SK-N-SH (cell line): ENCODE measurements around the gene ZC3H7A. TPM values are rescaled to one million over a fixed set of nuclear protein-coding genes. Genes with fewer than 3 reads are reported as not detected.

Experiments used
- CTCF ChIA-PET: fragments of 300-600, 350-600 bp; formaldehyde crosslinking; extraction: SDS; loops from one replicate; lab custom pipeline; 2021; lab: Yijun Ruan, JAX
- POLR2A ChIA-PET: fragments of 350-600 bp; sonication (Branson Sonifier 250); formaldehyde crosslinking; extraction: SDS; loops from one replicate; lab custom pipeline; 2020; ENCODE audit warnings: antibody characterized with exemption, inconsistent platforms; lab: Yijun Ruan, JAX
- DNase-seq: peaks from one replicate; pipeline ENCODE4 v3.0.0; 2012
- H2AFZ ChIP-seq: fragments of 200-600 bp; sonication (generic); 2 replicates; pipeline ENCODE4 v1.8.1; 2016; ENCODE audit warnings: antibody characterized with exemption, mild to moderate bottlenecking, low read depth
- H3F3A ChIP-seq: fragments of 200-600 bp; sonication (generic); replicated peaks from 2 replicates; pipeline ENCODE3; 2016; ENCODE audit warnings: antibody characterized with exemption, mild to moderate bottlenecking; ENCODE audit not compliant: insufficient read depth
- H3K27ac ChIP-seq, 2 experiments: fragments of 200-500 bp in 1 of 2; fragments of 200-600 bp in 1 of 2; sonication (Bioruptor generic) in 1 of 2; sonication (generic), shearing (Covaris generic) in 1 of 2; 2 replicates each; pipeline versions ENCODE4 v1.5.1 to v1.6.1; 2014 to 2016; ENCODE audit warnings: low read depth in 2 of 2, inconsistent platforms in 1 of 2, low read length in 1 of 2, mild to moderate bottlenecking in 1 of 2, mixed read lengths in 1 of 2
- H3K27me3 ChIP-seq: fragments of 200-600 bp; sonication (generic), shearing (Covaris generic); 2 replicates; pipeline ENCODE4 v1.6.1; 2016; ENCODE audit warnings: mixed run types; ENCODE audit not compliant: insufficient read depth
- H3K36me3 ChIP-seq, 2 experiments: fragments of 200-500 bp in 1 of 2; fragments of 200-600 bp in 1 of 2; sonication (Bioruptor generic) in 1 of 2; sonication (generic) in 1 of 2; replicated peaks in 1 of 2; 2 replicates each; pipeline versions ENCODE3 to v1.5.1; 2014 to 2016; ENCODE audit warnings: low read length in 1 of 2, mild to moderate bottlenecking in 1 of 2; ENCODE audit not compliant: insufficient read depth in 2 of 2, control insufficient read depth in 1 of 2
- H3K4me1 ChIP-seq, 2 experiments: fragments of 200-500 bp in 1 of 2; fragments of 200-600 bp in 1 of 2; sonication (Bioruptor generic) in 1 of 2; sonication (generic), shearing (Covaris generic) in 1 of 2; 2 replicates each; pipeline versions ENCODE4 v1.5.1 to v1.6.1; 2014 to 2016; ENCODE audit warnings: low read depth in 1 of 2, low read length in 1 of 2, mixed run types in 1 of 2; ENCODE audit not compliant: insufficient read depth in 2 of 2, control insufficient read depth in 1 of 2
- H3K4me2 ChIP-seq: fragments of 200-600 bp; sonication (generic), shearing (Covaris generic); 2 replicates; pipeline ENCODE4 v1.6.1; 2017; ENCODE audit warnings: mixed run types
- H3K4me3 ChIP-seq, 2 experiments: fragments of 200-500 bp in 1 of 2; fragments of 200-600 bp in 1 of 2; sonication (Bioruptor generic) in 1 of 2; sonication (generic), shearing (Covaris generic) in 1 of 2; 2 replicates each; pipeline versions ENCODE4 v1.5.1 to v1.8.1; 2014 to 2016; ENCODE audit warnings: low read depth in 2 of 2, inconsistent platforms in 1 of 2, low read length in 1 of 2, mild to moderate bottlenecking in 1 of 2, mixed read lengths in 1 of 2, moderate library complexity in 1 of 2
- H3K79me2 ChIP-seq: fragments of 200-600 bp; sonication (generic); 2 replicates; pipeline ENCODE4 v1.8.1; 2017; ENCODE audit warnings: mild to moderate bottlenecking; ENCODE audit not compliant: insufficient read depth
- H3K9ac ChIP-seq: fragments of 200-600 bp; sonication (generic); 2 replicates; pipeline ENCODE4 v1.6.1; 2017; ENCODE audit warnings: mixed run types
- H3K9me2 ChIP-seq: fragments of 200-600 bp; sonication (generic); 2 replicates; pipeline ENCODE4 v1.6.1; 2017; ENCODE audit warnings: mixed run types
- H3K9me3 ChIP-seq: fragments of 200-600 bp; sonication (generic); 2 replicates; pipeline ENCODE4 v1.6.1; 2017; ENCODE audit warnings: mixed run types, mild to moderate bottlenecking, moderate library complexity
- H4K20me1 ChIP-seq: fragments of 200-600 bp; sonication (generic); 2 replicates; pipeline ENCODE4 v1.6.1; 2017; ENCODE audit warnings: mild to moderate bottlenecking, mixed run types; ENCODE audit not compliant: insufficient read depth
- EP300 ChIP-seq, 2 experiments: IDR thresholded peaks; 2 replicates each; pipeline versions ENCODE4 v1.4.0 to v1.6.1; 2012; ENCODE audit warnings: borderline replicate concordance in 1 of 2, low read depth in 1 of 2, low read length in 1 of 2
- FOSL2 ChIP-seq: IDR thresholded peaks from 2 replicates; pipeline ENCODE4 v1.4.0; 2012; ENCODE audit warnings: low read depth, mild to moderate bottlenecking, moderate library complexity, borderline replicate concordance
- FOXJ3 ChIP-seq: sonication (generic); formaldehyde crosslinking; IDR thresholded peaks from 2 replicates; pipeline ENCODE4 v1.5.1; 2020; ENCODE audit warnings: mild to moderate bottlenecking, missing genetic modification reagents
- GABPA ChIP-seq: IDR thresholded peaks from 2 replicates; pipeline ENCODE4 v1.4.0; 2012; ENCODE audit warnings: low read depth, mild to moderate bottlenecking
- GATA2 ChIP-seq: sonication (generic); formaldehyde crosslinking; IDR thresholded peaks from 2 replicates; pipeline ENCODE4 v1.5.0; 2020; ENCODE audit warnings: mild to moderate bottlenecking, missing genetic modification reagents
- MEF2A ChIP-seq: IDR thresholded peaks from 2 replicates; pipeline ENCODE4 v1.4.0; 2012; ENCODE audit warnings: low read depth, borderline replicate concordance
- NRF1 ChIP-seq: IDR thresholded peaks from 2 replicates; pipeline ENCODE4 v1.6.1; 2012; ENCODE audit warnings: low read depth, mild to moderate bottlenecking, low read length
- RCOR1 ChIP-seq: fragments of 150-350 bp; IDR thresholded peaks from 2 replicates; pipeline ENCODE4 v1.6.1; 2017; ENCODE audit warnings: antibody characterized with exemption, low read length
- RXRA ChIP-seq: IDR thresholded peaks from 2 replicates; pipeline ENCODE4 v1.4.0; 2012; ENCODE audit warnings: low read depth, mild to moderate bottlenecking, borderline replicate concordance
- SIN3A ChIP-seq: IDR thresholded peaks from 2 replicates; pipeline ENCODE4 v1.6.1; 2012; ENCODE audit warnings: low read depth, mild to moderate bottlenecking, low read length, moderate library complexity, borderline replicate concordance
- TAF1 ChIP-seq: IDR thresholded peaks from 2 replicates; pipeline ENCODE4 v1.6.1; 2012; ENCODE audit warnings: low read depth, mild to moderate bottlenecking, low read length, moderate library complexity, borderline replicate concordance
- TCF12 ChIP-seq: IDR thresholded peaks from 2 replicates; pipeline ENCODE4 v1.4.0; 2012
- WGBS: methylation state at CpG from one replicate; pipeline ENCODE4 v1.1.6; 2017; ENCODE audit warnings: low lambda C conversion rate; 5-methylcytosine and 5-hydroxymethylcytosine counted together
- polyA plus RNA-seq, 3 experiments: library from polyadenylated mRNA; depleted of rRNA; stranded (reverse); fragments of >200 nt; gene quantifications; 2 replicates each; pipeline ENCODE4 v1.2.3, GENCODE V29; 2012
- TF ChIP-seq, protein P1 (sequence below): fragments of 200-600 bp; sonication (generic); IDR thresholded peaks from 2 replicates; pipeline ENCODE4 v1.6.1; 2017; ENCODE audit warnings: antibody characterized with exemption, mild to moderate bottlenecking, moderate library complexity
- TF ChIP-seq, protein P2 (sequence below): fragments of 150-350 bp; IDR thresholded peaks from 2 replicates; pipeline ENCODE4 v1.6.1; 2016; ENCODE audit warnings: mild to moderate bottlenecking, low read depth, low read length
- TF ChIP-seq, protein P3 (sequence below): fragments of 150-350 bp; IDR thresholded peaks from 2 replicates; pipeline ENCODE4 v1.6.1; 2017; ENCODE audit warnings: antibody characterized with exemption, low read length, low read depth, borderline replicate concordance
- TF ChIP-seq, protein P4 (sequence below): IDR thresholded peaks from 2 replicates; pipeline ENCODE4 v1.6.1; 2012; ENCODE audit warnings: mild to moderate bottlenecking, low read depth, low read length, moderate library complexity

Gene ZC3H7A
- polyA plus RNA-seq, 1 of the 3 experiments (the other 2 are of a cell fraction) = 31.9 TPM

DNA sequence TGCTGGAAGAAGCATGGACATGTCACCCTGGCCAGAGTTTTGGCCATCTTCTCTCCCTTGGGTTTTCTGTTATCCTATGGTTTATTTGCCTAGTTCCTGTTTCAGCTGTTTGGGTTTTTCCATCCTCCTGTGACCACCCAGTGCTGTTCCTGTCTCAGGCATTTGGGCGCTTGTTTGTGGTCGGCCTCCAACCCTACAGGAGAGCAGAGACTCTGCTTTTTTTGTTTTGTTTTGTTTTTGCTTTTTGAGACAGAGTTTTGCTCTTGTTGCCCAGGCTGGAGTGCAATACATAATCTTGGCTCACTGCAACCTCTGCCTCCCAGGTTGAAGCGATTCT lies 3.3 kb upstream of the ZC3H7A start:
- TF ChIP-seq, protein P1, sequence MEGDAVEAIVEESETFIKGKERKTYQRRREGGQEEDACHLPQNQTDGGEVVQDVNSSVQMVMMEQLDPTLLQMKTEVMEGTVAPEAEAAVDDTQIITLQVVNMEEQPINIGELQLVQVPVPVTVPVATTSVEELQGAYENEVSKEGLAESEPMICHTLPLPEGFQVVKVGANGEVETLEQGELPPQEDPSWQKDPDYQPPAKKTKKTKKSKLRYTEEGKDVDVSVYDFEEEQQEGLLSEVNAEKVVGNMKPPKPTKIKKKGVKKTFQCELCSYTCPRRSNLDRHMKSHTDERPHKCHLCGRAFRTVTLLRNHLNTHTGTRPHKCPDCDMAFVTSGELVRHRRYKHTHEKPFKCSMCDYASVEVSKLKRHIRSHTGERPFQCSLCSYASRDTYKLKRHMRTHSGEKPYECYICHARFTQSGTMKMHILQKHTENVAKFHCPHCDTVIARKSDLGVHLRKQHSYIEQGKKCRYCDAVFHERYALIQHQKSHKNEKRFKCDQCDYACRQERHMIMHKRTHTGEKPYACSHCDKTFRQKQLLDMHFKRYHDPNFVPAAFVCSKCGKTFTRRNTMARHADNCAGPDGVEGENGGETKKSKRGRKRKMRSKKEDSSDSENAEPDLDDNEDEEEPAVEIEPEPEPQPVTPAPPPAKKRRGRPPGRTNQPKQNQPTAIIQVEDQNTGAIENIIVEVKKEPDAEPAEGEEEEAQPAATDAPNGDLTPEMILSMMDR = no peak
- TF ChIP-seq, protein P2, sequence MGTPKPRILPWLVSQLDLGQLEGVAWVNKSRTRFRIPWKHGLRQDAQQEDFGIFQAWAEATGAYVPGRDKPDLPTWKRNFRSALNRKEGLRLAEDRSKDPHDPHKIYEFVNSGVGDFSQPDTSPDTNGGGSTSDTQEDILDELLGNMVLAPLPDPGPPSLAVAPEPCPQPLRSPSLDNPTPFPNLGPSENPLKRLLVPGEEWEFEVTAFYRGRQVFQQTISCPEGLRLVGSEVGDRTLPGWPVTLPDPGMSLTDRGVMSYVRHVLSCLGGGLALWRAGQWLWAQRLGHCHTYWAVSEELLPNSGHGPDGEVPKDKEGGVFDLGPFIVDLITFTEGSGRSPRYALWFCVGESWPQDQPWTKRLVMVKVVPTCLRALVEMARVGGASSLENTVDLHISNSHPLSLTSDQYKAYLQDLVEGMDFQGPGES = no peak
- TF ChIP-seq EP300 (IDR thresholded peaks at IDR 0.05; ENCODE audit: borderline replicate concordance in 1 of 2, low read depth in 1 of 2, low read length in 1 of 2) = no peak
- TF ChIP-seq, protein P3, sequence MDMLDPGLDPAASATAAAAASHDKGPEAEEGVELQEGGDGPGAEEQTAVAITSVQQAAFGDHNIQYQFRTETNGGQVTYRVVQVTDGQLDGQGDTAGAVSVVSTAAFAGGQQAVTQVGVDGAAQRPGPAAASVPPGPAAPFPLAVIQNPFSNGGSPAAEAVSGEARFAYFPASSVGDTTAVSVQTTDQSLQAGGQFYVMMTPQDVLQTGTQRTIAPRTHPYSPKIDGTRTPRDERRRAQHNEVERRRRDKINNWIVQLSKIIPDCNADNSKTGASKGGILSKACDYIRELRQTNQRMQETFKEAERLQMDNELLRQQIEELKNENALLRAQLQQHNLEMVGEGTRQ = no peak
- no peak for TF ChIP-seq FOSL2
- no peak for TF ChIP-seq MEF2A
- TF ChIP-seq GABPA = no peak
- no peak for TF ChIP-seq GATA2 (CRISPR knock-in tag)
- no peak for TF ChIP-seq SIN3A
- no peak for TF ChIP-seq RXRA
- no peak for TF ChIP-seq TCF12
- TF ChIP-seq, protein P4, sequence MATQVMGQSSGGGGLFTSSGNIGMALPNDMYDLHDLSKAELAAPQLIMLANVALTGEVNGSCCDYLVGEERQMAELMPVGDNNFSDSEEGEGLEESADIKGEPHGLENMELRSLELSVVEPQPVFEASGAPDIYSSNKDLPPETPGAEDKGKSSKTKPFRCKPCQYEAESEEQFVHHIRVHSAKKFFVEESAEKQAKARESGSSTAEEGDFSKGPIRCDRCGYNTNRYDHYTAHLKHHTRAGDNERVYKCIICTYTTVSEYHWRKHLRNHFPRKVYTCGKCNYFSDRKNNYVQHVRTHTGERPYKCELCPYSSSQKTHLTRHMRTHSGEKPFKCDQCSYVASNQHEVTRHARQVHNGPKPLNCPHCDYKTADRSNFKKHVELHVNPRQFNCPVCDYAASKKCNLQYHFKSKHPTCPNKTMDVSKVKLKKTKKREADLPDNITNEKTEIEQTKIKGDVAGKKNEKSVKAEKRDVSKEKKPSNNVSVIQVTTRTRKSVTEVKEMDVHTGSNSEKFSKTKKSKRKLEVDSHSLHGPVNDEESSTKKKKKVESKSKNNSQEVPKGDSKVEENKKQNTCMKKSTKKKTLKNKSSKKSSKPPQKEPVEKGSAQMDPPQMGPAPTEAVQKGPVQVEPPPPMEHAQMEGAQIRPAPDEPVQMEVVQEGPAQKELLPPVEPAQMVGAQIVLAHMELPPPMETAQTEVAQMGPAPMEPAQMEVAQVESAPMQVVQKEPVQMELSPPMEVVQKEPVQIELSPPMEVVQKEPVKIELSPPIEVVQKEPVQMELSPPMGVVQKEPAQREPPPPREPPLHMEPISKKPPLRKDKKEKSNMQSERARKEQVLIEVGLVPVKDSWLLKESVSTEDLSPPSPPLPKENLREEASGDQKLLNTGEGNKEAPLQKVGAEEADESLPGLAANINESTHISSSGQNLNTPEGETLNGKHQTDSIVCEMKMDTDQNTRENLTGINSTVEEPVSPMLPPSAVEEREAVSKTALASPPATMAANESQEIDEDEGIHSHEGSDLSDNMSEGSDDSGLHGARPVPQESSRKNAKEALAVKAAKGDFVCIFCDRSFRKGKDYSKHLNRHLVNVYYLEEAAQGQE = no peak
- TF ChIP-seq NRF1 = no peak
- TF ChIP-seq RCOR1 = no peak
- TF ChIP-seq TAF1 = no peak
- TF ChIP-seq FOXJ3 = no peak
- Histone ChIP-seq H3K9me2 (no peaks in the 10 kb centered on the region), H3K27ac (no peak overlapping the region), H3K4me2 (no peak overlapping the region), H3K36me3 (peaks cover 0 to 1% of the 10 kb centered on the region in 2 experiments), H3K9ac (no peak overlapping the region), H4K20me1 (no peaks in the 10 kb centered on the region), H2AFZ (no peak overlapping the region), H3K27me3 (no peaks in the 10 kb centered on the region), H3K4me1 (peaks cover 13 to 17% of the 10 kb centered on the region in 2 experiments; a peak in 2 of 4 replicates), H3K79me2 (peaks cover 39% of the 10 kb centered on the region), H3K4me3 (no peak overlapping the region), H3K9me3 (no peaks in the 10 kb centered on the region), H3F3A (peaks cover 26% of the 10 kb centered on the region)
- CTCF ChIA-PET = no interaction called here
- POLR2A ChIA-PET = no interaction called here
- DNase-seq = no peak
- WGBS = 100% methylated on average over 3 of the region's 3 CpGs
